Measurements from ENCODE around the gene NEIL3.

The NEIL3 gene

GRCh38 chr4:177309522-177310371 lies at the start of gene NEIL3:
TSS of gene NEIL3 (plus strand) at chr4:177309874. CDS start at chr4:177309954, 80 bp downstream.
- peak; percentile 70 for DNase-seq

GRCh38 chr4:177263818-177264217 lies 45.9 kb upstream of the NEIL3 start:
- DNase-seq: no peak

- no peak for DNase-seq
Observed at GRCh38 chr4:177264788-177265422, 44.8 kb upstream of the NEIL3 start.

- DNase-seq: no peak
Observed at GRCh38 chr4:177265729-177266128, 43.9 kb upstream of the NEIL3 start.

GRCh38 chr4:177266506-177266905 lies 43.2 kb upstream of the NEIL3 start:
- no peak for DNase-seq

- DNase-seq: no peak
Observed at GRCh38 chr4:177267911-177268310, 41.8 kb upstream of the NEIL3 start.

GRCh38 chr4:177271091-177271490 lies 38.6 kb upstream of the NEIL3 start:
- DNase-seq: no peak

GRCh38 chr4:177271915-177272766 lies 37.5 kb upstream of the NEIL3 start:
- no peak for DNase-seq

GRCh38 chr4:177275999-177276398 lies 33.7 kb upstream of the NEIL3 start:
- no peak for DNase-seq

- DNase-seq: no peak
Observed at GRCh38 chr4:177281351-177281909, 28.2 kb upstream of the NEIL3 start.

GRCh38 chr4:177282284-177282835 lies 27.3 kb upstream of the NEIL3 start:
- DNase-seq: no peak

GRCh38 chr4:177283167-177283566 lies 26.5 kb upstream of the NEIL3 start:
- no peak for DNase-seq

- no peak for DNase-seq
Observed at GRCh38 chr4:177285953-177286352, 23.7 kb upstream of the NEIL3 start.

GRCh38 chr4:177287255-177287654 lies 22.4 kb upstream of the NEIL3 start:
- DNase-seq: no peak

- DNase-seq: no peak
Observed at GRCh38 chr4:177288335-177288734, 21.3 kb upstream of the NEIL3 start.

GRCh38 chr4:177290780-177291179 lies 18.9 kb upstream of the NEIL3 start:
- DNase-seq: no peak

GRCh38 chr4:177292171-177292570 lies 17.5 kb upstream of the NEIL3 start:
- no peak for DNase-seq

GRCh38 chr4:177293208-177294033 lies 16.3 kb upstream of the NEIL3 start:
- no peak for DNase-seq

- no peak for DNase-seq
Observed at GRCh38 chr4:177297785-177298391, 11.8 kb upstream of the NEIL3 start.

GRCh38 chr4:177301126-177301639 lies 8.5 kb upstream of the NEIL3 start:
- no peak for DNase-seq
